ENCODE measurements around the gene AGTPBP1.

DNA sequence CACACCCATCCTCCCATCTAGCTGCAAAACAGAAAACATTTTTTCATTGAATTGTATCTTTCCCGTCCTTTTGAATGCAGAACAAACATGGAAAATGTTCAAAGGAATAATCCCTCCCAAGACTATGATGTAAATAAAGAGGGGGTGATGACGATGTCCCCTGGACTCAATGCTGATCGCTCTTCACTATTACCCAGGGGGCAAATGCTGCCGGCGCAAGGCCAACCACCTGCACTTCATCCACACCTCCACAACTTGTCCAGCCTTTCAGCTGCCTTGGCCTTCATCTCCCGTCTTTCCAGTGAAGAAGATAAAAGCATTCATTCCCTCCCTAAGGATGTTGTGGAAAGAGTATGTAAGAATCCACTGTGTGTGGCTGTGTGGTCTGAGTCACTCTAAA, 240.3 kb downstream of the AGTPBP1 start:
- TF ChIP-seq POLR2A (IDR thresholded peaks at IDR 0.05) = no peak
- TF ChIP-seq CTCF (IDR thresholded peaks at IDR 0.05) = no peak
- TF ChIP-seq POLR2AphosphoS5 (IDR thresholded peaks at IDR 0.05) = no peak
